ENCODE results near the gene FARP1.

DNA sequence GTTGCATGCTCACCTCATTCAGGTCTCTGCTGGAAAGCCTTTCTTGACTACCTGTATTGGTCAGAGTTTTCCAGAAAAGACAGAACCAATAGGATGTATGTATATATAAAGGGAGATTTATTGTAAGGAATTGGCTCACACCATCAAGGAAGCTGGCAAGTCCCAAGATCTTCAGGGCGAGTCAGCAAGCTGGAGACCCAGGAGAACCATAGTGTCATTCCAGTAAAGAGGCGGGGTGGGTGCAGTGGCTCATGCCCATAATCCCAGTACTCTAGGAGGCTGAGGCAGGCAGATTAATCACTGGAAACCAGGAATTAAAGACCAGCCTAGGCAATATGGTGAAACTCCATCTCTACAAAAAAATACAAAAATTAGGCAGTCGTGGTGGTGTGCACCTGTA is 30.4 kb upstream of the FARP1 start:
- TF ChIP-seq, protein P1, sequence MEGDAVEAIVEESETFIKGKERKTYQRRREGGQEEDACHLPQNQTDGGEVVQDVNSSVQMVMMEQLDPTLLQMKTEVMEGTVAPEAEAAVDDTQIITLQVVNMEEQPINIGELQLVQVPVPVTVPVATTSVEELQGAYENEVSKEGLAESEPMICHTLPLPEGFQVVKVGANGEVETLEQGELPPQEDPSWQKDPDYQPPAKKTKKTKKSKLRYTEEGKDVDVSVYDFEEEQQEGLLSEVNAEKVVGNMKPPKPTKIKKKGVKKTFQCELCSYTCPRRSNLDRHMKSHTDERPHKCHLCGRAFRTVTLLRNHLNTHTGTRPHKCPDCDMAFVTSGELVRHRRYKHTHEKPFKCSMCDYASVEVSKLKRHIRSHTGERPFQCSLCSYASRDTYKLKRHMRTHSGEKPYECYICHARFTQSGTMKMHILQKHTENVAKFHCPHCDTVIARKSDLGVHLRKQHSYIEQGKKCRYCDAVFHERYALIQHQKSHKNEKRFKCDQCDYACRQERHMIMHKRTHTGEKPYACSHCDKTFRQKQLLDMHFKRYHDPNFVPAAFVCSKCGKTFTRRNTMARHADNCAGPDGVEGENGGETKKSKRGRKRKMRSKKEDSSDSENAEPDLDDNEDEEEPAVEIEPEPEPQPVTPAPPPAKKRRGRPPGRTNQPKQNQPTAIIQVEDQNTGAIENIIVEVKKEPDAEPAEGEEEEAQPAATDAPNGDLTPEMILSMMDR (IDR thresholded peaks at IDR 0.05): no peak
- TF ChIP-seq POLR2A (IDR thresholded peaks at IDR 0.05): no peak
